IPS-18a (cell line): Measurements from ENCODE around the gene MOB4.

Source experiments
- H3K27ac ChIP-seq: one replicate; pipeline ENCODE4 v1.5.1; 2013; ENCODE audit warnings: low read length
- H3K27me3 ChIP-seq: one replicate; pipeline ENCODE4 v1.6.1; 2013; ENCODE audit warnings: mild to moderate bottlenecking, low read length; ENCODE audit not compliant: control insufficient read depth, insufficient read depth
- H3K36me3 ChIP-seq: one replicate; pipeline ENCODE4 v1.6.1; 2013; ENCODE audit warnings: low read depth, low read length; ENCODE audit not compliant: control insufficient read depth
- H3K4me1 ChIP-seq: one replicate; pipeline ENCODE4 v1.6.1; 2013; ENCODE audit warnings: low read depth, low read length; ENCODE audit not compliant: control insufficient read depth
- H3K4me3 ChIP-seq: one replicate; pipeline ENCODE4 v1.5.1; 2013; ENCODE audit warnings: low read length
- H3K9ac ChIP-seq: one replicate; pipeline ENCODE4 v1.6.1; 2013; ENCODE audit warnings: mild to moderate bottlenecking, low read length, moderate library complexity
- H3K9me3 ChIP-seq: one replicate; pipeline ENCODE4 v1.6.1; 2013; ENCODE audit warnings: low read depth, low read length; ENCODE audit not compliant: control insufficient read depth

MOB4 gene

DNA sequence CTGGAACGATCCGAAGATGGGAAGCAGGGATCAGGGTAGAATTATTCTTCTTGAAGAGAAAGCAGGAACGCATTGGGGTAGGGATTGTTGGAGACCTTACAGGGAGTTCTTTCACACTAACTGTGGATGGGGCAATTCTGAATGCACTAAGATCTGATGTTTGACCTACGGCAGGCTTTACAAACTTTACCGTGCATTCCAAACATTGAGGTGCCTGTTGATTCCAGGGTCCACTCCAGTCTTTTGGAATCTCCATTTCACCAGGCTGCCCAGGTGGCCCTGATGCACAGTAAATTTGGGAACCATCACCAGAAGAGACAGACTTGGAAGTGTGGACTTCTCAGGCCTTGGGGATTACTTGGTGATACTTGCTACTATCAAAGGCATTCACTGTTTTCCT lies 82.6 kb downstream of the MOB4 start:
- no peaks in the 10 kb centered on the region for H3K27me3 ChIP-seq
- no peak overlapping the region for H3K27ac ChIP-seq
- no peak overlapping the region for H3K4me3 ChIP-seq
- H3K4me1 ChIP-seq, result peaks cover 27% of the 10 kb centered on the region
- no peak overlapping the region for H3K9ac ChIP-seq
- no peaks in the 10 kb centered on the region for H3K36me3 ChIP-seq
- no peaks in the 10 kb centered on the region for H3K9me3 ChIP-seq

GRCh38 chr2:197599285-197599965 lies 83.6 kb downstream of the MOB4 start:
- Histone ChIP-seq H3K27me3 (no peaks in the 10 kb centered on the region), H3K9ac (no peak overlapping the region), H3K27ac (no peak overlapping the region), H3K36me3 (no peaks in the 10 kb centered on the region), H3K4me1 (peaks cover 27% of the 10 kb centered on the region), H3K4me3 (no peak overlapping the region), H3K9me3 (no peaks in the 10 kb centered on the region)

DNA sequence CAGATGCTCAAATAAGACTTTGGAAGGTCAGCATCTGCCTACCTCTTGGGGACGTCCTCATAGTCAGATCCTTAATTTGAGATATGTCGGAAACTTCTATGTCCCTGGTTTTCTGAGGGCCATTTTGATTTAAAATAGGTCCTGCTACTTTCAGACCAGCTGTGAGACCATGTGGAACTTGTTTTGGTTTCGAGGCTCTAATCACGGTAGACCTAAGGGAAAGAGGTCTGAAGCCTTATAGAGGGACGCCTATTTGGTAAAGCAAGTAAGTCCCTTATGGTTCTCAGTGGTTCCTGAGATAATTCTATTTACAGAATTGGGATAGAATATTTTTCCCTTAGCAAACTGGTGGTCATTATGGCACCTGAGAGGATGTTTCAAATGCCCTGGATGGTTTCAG lies 84.4 kb downstream of the MOB4 start:
- peaks cover 20% of the 10 kb centered on the region for H3K4me1 ChIP-seq
- H3K4me3 ChIP-seq, result no peak overlapping the region
- no peaks in the 10 kb centered on the region for H3K36me3 ChIP-seq
- H3K9me3 ChIP-seq, result no peaks in the 10 kb centered on the region
- no peak overlapping the region for H3K9ac ChIP-seq
- H3K27ac ChIP-seq, result no peak overlapping the region
- no peaks in the 10 kb centered on the region for H3K27me3 ChIP-seq

- H3K4me3 ChIP-seq, result no peak overlapping the region
- no peak overlapping the region for H3K27ac ChIP-seq
- H3K9ac ChIP-seq, result no peak overlapping the region
- no peaks in the 10 kb centered on the region for H3K36me3 ChIP-seq
- no peaks in the 10 kb centered on the region for H3K9me3 ChIP-seq
- no peaks in the 10 kb centered on the region for H3K27me3 ChIP-seq
- peaks cover 10% of the 10 kb centered on the region for H3K4me1 ChIP-seq
Measured at GRCh38 chr2:197601726-197602125, 85.9 kb downstream of the MOB4 start.
